Prostate gland (tissue), 2 donors: ENCODE results near the gene CNTN5.

Experiments
- CTCF ChIP-seq, 4 experiments: fragments of 200-600 bp in 2 of 4; fragments of 450-650 bp in 2 of 4; sonication (generic) in 2 of 4; IDR thresholded peaks; 1 replicate in 3 of 4; 2 replicates in 1 of 4; pipeline ENCODE4 v1.5.1; 2016 to 2019; ENCODE audit warnings: antibody characterized with exemption in 4 of 4, mild to moderate bottlenecking in 2 of 4, moderate library complexity in 2 of 4
- POLR2A ChIP-seq: fragments of 450-650 bp; IDR thresholded peaks from one replicate; pipeline ENCODE4 v1.6.1; 2016; ENCODE audit warnings: antibody characterized with exemption, mild to moderate bottlenecking

GRCh38 chr11:100397401-100397800, 1376.7 kb downstream of the CNTN5 start:
- TF ChIP-seq POLR2A (no peak), CTCF (IDR thresholded peaks at IDR 0.05) (no peak)
